ENCODE data around the gene MED28.

MED28 gene

GRCh38 chr4:17670423-17670822 is 56.0 kb downstream of the MED28 start:
- DNase-seq = no peak

GRCh38 chr4:17680559-17681280 is 66.3 kb downstream of the MED28 start:
- DNase-seq = no peak

GRCh38 chr4:17681281-17682221 is 67.1 kb downstream of the MED28 start:
- DNase-seq = no peak

GRCh38 chr4:17682222-17682566 is 67.8 kb downstream of the MED28 start:
- no peak for DNase-seq

Data from activated CD4-positive, alpha-beta T cell treated with anti-CD3 and anti-CD28 coated beads for 48 hours (primary cell).